Hematopoietic multipotent progenitor cell (in vitro differentiated cells): ENCODE measurements around the gene GNG11. TPM values are rescaled to one million over a fixed set of nuclear protein-coding genes. Genes with fewer than 3 reads are reported as not detected.

Experiments used
- DNase-seq, 3 donors: peaks; one replicate each; pipeline ENCODE4 v3.0.0-alpha.2; 2011 to 2015; ENCODE audit warnings: low read depth in 2 of 3, low spot score in 2 of 3
- small RNA-seq: library from RNA; depleted of rRNA; stranded (forward); fragments of <200 nt; gene quantifications from one replicate; pipeline ENCODE3, GENCODE V24; 2012
- total RNA-seq: library from RNA; depleted of rRNA; stranded (reverse); fragments of >200 nt; gene quantifications from one replicate; pipeline ENCODE4 v1.2.3, GENCODE V29; 2012

Gene GNG11
- total RNA-seq, 1 donor = 1.9 TPM

DNA sequence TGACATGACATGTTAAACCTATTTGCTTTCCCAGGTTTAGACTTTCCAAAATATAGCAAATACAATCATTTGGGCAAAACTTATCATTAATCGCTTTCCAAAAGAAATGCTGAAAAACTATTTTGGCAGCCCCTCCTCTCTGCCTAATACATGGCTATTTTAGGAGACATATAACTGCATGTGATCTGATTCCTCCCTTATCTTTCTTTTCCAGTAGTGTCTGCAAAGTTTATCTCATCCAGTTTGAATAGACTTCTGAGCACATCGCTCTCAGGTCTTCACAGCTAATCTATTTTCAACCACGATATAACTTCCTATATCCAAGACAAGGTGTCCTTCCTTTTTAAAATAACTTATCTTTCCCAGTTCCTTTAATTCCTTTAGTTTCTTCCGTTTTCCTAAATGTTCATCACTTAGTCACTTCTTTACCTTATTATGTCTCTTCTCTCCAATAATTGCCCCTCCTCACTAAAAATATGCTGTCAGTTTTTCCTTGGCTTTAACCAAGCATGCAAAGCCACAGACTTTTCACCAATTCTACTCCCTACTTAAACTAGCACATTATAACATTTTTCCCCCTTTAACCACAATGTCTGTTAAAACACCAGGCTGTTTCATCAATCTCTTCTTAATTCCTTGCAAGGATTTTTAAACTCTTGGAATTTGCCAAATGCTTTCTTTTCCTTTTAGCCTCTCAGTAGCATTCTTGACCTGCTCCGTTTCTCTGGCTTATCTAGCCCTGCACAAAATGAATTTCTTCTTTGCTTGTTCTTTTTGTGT lies 24.4 kb downstream of the GNG11 start:
- DNase-seq = no peak

DNA sequence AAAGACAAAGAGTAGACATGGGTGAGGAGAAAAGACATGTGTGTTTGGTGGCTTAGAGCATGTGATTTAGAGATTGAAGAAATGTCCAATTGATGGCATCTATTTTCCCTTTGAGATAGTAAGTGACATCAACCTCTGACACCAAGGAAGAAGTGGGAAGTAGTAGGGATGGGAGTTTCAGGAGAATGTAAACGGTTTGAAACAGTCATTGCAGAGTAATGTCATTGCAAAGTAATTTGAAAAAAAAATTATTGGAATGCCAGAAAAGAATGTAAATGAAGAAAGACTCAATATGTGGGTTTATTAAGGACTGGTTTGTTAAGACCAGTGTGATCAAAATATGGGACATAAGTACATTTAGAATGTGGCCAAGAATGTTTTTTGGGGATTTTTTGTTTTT lies 26.6 kb downstream of the GNG11 start:
- no peak for DNase-seq

DNA sequence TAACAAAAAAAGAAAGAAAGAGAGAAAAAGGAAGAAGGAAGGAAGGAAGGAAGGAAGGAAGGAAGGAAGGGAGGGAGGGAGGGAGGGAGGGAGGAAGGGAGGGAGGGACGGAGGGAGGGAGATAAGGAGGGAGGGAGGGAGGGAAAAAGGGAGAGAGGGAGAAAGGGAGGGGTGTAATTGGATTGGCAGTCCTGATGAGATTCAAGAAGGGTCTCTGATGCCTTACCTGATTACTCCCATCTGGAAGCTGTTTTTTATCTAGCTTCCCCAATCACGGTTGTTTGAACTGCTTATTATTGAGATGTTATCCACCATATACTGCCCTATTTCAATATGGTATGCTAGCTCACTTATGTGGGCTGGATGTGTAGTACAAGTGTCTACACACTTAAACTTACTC lies 27.3 kb downstream of the GNG11 start:
- DNase-seq = no peak

DNA sequence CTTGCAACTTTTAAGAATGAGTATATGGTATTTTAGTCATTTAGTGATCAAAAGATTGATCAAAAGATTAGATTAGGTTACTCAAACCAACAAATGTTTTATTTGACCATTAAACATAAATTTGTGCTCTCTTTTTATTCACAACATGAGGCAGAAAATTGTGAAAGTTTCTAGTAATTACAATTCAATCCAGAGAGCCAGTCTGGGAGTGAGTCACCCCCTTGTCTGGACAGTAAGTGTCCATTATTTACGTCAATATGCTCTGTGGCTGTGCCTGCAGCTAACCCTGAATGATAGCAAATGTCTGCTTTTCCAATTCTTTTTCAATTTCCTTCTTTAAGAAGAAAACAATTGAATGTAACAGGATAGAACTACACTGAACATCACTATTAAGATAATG lies 27.9 kb downstream of the GNG11 start:
- DNase-seq = no peak

DNA sequence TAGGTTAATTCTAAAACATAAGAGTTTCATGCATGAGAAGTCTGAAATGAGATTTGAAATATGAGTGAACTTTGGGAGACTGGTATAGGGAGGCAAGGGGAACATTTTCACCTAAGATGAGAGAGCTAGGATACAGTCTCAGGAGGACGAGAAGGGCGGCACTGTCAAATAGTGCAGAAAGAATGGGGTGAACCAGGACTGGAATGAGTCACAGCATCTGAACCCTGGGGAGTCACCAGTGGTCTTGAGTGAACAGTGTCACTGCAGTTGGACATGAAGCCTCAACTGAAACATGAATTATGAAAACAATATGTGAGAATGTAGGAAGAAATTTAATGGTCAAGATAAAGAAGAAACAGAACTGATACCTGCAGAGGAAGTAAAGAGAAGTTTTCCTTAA lies 33.8 kb downstream of the GNG11 start:
- no peak for DNase-seq

DNA sequence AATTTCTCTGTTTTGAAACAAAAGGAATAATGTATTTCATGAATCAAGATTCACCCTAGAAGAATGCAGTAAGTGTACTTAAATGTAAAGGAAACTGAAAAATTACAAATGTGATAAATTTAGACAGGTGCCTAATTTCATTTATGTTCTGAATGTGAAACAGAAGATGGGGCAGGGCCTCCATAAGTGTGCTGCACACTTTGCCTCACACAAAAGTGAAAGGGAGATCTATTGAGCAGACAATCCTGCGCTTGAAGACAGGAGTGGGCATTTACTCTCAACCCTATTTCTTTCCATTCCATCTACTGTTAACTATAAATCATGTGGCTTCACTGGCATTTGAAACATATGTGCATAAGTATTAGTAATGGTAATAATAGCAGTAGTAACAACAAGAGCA lies 36.2 kb downstream of the GNG11 start:
- no peak for DNase-seq

DNA sequence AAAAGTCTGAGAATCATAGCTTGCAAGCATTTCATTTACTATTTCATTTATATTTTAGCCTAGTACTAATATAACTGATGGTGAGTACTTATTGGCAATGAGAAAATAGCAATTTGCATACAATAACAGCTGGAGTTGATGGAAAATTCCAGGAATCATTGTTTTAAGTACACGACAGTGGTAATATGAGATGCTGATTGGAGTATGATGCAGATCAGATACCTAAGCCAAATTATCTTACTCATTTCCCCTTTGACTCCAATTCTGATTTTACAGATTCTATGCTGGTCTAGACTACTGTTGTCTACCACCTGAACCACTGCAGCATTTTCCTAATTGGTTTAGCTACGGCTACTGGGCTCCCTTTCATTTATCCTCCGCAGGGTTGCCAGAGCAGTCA lies 36.7 kb downstream of the GNG11 start:
- no peak for DNase-seq

DNA sequence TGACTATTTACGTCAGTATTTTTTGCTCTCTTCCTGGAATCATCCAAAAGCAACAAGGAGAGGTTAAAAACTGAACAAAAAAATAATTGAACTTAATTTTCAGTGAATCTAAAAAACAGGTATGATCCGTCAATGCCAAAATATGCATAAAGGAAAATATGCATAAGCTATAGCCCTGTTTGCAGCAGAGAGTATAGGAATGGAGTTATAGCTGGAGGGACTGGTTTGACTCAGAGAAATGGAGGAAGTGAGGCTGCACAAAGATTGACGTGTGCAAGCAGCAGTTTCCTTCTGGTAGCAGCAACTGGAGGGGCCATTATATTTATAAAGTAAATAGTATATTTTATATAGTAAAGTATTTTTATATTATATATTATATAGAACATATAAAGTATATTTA lies 37.1 kb downstream of the GNG11 start:
- DNase-seq = no peak

DNA sequence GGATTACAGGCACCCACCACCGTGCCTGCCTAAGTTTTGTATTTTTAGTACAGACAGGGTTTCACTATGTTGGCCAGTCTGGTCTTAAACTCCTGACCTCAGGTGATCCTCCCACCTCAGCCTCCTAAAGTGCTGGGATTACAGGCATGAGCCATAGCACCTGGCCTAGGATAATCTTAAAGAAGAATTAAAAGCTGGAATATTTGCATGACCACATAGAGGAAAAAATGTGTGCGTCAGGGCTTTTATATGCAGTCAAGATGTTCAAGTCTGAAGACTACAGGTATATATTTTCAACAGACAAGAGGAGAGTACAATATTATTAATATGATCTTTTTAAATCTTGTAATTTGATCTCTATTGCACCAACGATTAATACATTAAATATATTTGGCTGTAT lies 39.5 kb downstream of the GNG11 start:
- no peak for DNase-seq

DNA sequence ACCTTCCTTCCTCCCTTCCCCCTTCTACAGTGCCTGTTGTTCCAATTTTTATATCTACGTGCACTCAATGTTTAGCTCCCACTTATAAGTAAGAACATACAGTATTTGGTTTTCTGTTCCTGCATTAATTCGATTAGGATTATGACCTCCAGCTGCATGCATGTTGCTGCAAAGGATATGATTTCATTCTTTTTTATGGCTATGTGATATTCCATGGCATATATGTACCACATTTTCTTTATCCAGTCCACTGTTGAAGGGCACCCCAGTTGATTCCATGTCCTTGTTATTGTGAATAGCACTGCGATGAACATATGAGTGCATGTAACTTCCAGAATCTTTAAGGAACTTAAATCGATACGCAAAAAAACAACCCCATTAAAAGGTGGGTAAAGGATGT lies 42.7 kb downstream of the GNG11 start:
- no peak for DNase-seq

DNA sequence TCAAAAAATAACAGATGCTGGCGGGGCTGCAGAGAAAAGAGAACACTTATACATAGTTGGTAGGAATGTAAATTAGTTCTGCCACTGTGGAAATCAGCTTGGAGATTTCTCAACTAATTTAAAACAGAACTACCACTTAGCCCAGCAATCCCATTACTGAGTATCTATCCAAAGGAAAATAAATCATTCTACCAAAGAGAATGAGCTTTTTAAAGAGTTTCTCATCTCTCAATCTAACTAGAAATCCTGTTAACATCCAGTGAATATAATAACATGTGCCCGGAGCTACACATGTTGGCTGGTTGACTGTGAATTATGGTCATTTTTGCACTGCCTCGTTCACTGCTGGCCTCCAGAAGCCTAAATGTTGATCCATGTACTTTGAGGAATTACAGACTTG lies 43.3 kb downstream of the GNG11 start:
- no peak for DNase-seq

DNA sequence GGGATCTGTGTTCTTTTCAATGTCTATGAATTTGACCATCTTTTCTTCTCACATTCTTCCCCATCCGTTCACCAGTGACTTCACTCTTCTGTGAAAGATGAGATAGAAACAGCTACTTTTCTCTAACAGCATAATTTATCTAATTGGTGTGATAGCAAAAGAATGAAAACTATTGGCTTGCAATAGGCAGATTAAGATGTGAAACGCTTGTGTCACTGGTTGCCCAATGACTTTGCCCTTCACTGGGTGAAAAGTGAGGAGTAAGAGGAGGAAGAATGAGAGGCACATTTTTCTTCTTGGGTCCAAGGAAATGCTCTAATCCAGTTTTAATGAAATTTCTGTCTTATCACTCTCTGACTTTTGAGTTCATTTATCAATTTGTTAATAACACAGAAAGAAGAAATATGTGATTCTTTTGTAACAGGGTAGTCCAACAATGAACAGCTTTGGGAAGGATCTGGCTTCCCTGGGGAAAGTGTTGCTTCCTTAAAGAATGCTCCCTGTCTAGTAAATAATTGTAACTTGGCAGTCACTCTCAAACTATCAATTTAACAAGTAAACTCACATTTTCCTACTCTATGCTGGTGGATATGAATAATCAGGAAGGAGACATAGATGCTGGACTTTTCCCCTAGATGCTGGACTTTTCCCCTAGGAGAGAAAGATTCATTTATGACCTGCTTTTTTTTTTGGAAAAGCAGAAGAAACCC lies 47.5 kb downstream of the GNG11 start:
- no peak for DNase-seq

DNA sequence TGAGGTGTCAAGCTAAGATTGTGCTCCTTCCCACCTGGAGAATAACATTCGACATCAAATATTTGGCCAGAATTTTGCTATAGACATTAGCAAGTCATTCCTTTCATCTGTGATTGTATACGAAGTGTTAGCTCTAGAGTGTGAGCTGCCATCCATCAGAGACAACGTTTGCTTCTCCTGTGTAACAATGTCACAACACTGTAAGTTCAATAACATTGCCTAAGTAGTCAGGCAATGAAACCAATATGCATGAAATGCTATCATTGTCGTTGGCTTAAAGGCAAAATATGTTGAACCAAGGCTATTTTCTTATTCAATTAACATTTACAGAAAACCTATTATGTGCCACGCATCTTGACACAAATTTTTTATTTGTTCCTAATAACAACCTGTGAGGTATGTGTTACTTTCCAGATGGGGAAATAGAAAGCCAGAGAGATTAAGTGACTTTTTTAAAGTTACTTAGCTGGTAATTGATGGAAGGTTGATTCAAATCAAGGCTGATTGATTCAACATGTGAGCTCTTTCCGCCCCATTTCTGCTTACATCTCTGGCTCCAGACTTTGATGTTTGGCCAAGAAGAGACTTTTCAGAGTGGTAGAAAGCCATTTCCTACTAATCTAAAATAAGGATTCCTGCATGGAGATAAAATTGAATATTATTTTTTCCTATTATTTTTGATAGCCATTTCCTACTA lies 50.6 kb downstream of the GNG11 start:
- no peak for DNase-seq

DNA sequence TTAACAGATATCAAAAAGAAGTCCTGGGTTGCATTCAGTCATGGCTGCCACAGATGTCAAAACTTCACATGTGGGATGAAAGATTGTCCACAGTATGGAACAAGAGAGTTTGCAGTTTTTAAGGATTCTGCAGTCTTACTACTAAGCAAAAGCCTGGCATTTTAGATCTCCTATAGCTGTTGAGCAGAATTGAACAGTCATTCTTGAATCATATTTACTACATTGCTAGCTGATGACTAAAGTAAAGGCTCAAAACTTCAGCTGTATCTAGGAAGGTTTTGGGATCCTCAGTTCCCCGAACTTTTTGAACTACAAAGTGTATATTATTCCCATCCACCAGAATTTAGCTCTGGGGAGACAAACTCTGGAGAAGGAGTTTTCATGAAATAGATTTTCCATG lies 51.6 kb downstream of the GNG11 start:
- no peak for DNase-seq

DNA sequence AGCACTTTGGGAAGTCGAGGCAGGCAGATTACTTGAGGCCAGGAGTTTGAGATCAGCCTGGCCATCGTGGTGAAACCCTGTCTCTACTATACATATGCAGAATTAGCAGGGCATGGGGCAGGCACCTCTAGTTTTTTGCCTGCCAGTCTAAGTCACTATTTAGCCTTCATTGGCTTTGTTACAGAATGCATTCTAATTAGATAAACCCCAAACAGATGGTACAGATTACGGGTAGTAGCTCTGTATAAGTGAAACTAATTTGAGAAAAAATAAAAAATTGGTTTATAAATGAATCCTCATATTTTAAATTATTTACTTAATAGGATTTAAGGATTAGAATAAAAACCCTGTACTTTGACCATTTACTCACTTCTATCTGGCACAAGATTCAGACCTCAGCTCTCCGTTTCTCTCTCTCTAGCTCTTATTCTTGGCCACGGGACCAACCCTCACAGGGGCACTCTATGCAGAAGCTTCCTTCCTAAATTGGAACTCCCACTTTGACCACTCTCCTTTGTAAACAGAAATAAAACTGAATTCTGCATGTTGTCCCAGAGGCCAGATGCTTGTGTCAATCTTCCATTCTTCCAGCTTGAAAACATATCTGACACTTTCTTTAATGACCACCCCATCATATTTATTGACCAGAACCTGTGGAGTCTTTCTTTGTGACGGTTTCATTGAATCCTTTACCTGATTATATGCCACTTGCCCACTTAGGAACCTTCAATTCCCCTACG lies 55.8 kb downstream of the GNG11 start:
- peak in 1 of 3 donors; percentile 54 for DNase-seq

Small RNA genes within 50 kb of the gene (small RNA-seq; reads per million reads assigned to genes)
- not detected for gene AC002076.2

Other genes with a start within 250 kb of the GNG11 start
- gene TFPI2, start 31.0 kb upstream of the GNG11 start, total RNA-seq = 0.81 TPM
- gene GNGT1, start 15.2 kb upstream of the GNG11 start, total RNA-seq = not detected
- 7.3 TPM for gene BET1, start 82.6 kb downstream of the GNG11 start, total RNA-seq